BJ (cell line): ENCODE results near the gene BAZ1A. TPM values are rescaled to one million over a fixed set of nuclear protein-coding genes. Genes with fewer than 3 reads are reported as not detected.

Experiments
- CTCF ChIA-PET: fragments of 350-600 bp; formaldehyde crosslinking; extraction: SDS; loops from one replicate; lab custom pipeline; 2021; ENCODE audit warnings: antibody characterized with exemption, inconsistent platforms; lab: Yijun Ruan, JAX
- POLR2A ChIA-PET: fragments of 300-600 bp; sonication (Branson Sonifier 250); formaldehyde crosslinking; extraction: SDS; loops from one replicate; lab custom pipeline; 2021; ENCODE audit warnings: antibody characterized with exemption; lab: Charles Lee
- DNase-seq: peaks from one replicate; pipeline ENCODE4 v3.0.0-alpha.2; 2011; ENCODE audit warnings: low read depth
- H3K27me3 ChIP-seq: 2 replicates; pipeline ENCODE4 v1.6.0; 2011; ENCODE audit warnings: low read length; ENCODE audit not compliant: control insufficient read depth, insufficient read depth
- H3K36me3 ChIP-seq: 2 replicates; pipeline ENCODE4 v1.5.1; 2011; ENCODE audit warnings: low read length; ENCODE audit not compliant: control insufficient read depth, insufficient read depth
- H3K4me3 ChIP-seq: 2 replicates; pipeline ENCODE4 v1.5.1; 2011; ENCODE audit warnings: low read depth, mild to moderate bottlenecking, control low read depth, low read length
- CTCF ChIP-seq: IDR thresholded peaks from 2 replicates; pipeline ENCODE4 v1.5.1; 2011; ENCODE audit warnings: low read depth, mild to moderate bottlenecking, control low read depth, inconsistent platforms, low read length, moderate library complexity; ENCODE audit not compliant: insufficient read depth
- polyA plus RNA-seq: library from polyadenylated mRNA; depleted of rRNA; stranded (reverse); fragments of >200 nt; gene quantifications from 2 replicates; pipeline ENCODE4 v1.2.3, GENCODE V29; 2011

The BAZ1A gene
- polyA plus RNA-seq, 1 experiment = 8.9 TPM

- Histone ChIP-seq H3K4me3 (no peak overlapping the region), H3K27me3 (no peaks in the 10 kb centered on the region), H3K36me3 (peaks cover 4% of the 10 kb centered on the region)
- no peak for TF ChIP-seq CTCF
- POLR2A ChIA-PET = no interaction called here
- DNase-seq = no peak
- CTCF ChIA-PET = no interaction called here
Measured at GRCh38 chr14:34797747-34798583, 77.2 kb downstream of the BAZ1A start.

- H3K27me3 ChIP-seq = no peaks in the 10 kb centered on the region
- CTCF ChIA-PET = no interaction called here
- POLR2A ChIA-PET = no interaction called here
- TF ChIP-seq CTCF = no peak
- H3K4me3 ChIP-seq = no peak overlapping the region
- DNase-seq = no peak
- peaks cover 4% of the 10 kb centered on the region for H3K36me3 ChIP-seq
Measured at GRCh38 chr14:34796902-34797301, 78.3 kb downstream of the BAZ1A start.

GRCh38 chr14:34794941-34795340 lies 80.2 kb downstream of the BAZ1A start:
- ChIA-PET POLR2A (no interaction called here), CTCF (interaction anchor here (0.8 kb wide), 1 partner anchor 10 kb away, joined by 3 read pairs; no protein-coding TSS in a partner anchor)
- TF ChIP-seq CTCF = no peak
- Histone ChIP-seq H3K4me3 (no peak overlapping the region), H3K27me3 (no peaks in the 10 kb centered on the region), H3K36me3 (peaks cover 4% of the 10 kb centered on the region)
- no peak for DNase-seq

- DNase-seq = no peak
- CTCF ChIA-PET = no interaction called here
- no peak for TF ChIP-seq CTCF
- no peaks in the 10 kb centered on the region for H3K27me3 ChIP-seq
- POLR2A ChIA-PET = no interaction called here
- no peak overlapping the region for H3K4me3 ChIP-seq
- peaks cover 2% of the 10 kb centered on the region; the same call in 1 of the 2 replicates for H3K36me3 ChIP-seq
Measured at GRCh38 chr14:34794217-34794616, 80.9 kb downstream of the BAZ1A start.

- TF ChIP-seq CTCF = no peak
- DNase-seq = no peak
- POLR2A ChIA-PET = no interaction called here
- no peaks in the 10 kb centered on the region for H3K27me3 ChIP-seq
- CTCF ChIA-PET = no interaction called here
- H3K36me3 ChIP-seq = no peaks in the 10 kb centered on the region
- H3K4me3 ChIP-seq = no peak overlapping the region
Measured at GRCh38 chr14:34792598-34792997, 82.6 kb downstream of the BAZ1A start.
